HUES64 (cell line): ENCODE data around the gene TRAP1.

ENCODE experiments used
- H3K27ac ChIP-seq: 2 replicates; pipeline ENCODE4 v1.7.0; 2013; ENCODE audit warnings: low read depth, low read length, inconsistent platforms
- H3K27me3 ChIP-seq: 2 replicates; pipeline ENCODE4 v1.6.1; 2013; ENCODE audit warnings: mild to moderate bottlenecking, low read length; ENCODE audit not compliant: insufficient read depth
- H3K36me3 ChIP-seq: 2 replicates; pipeline ENCODE4 v1.6.1; 2013; ENCODE audit warnings: mild to moderate bottlenecking, low read length; ENCODE audit not compliant: insufficient read depth
- H3K4me1 ChIP-seq: 2 replicates; pipeline ENCODE4 v1.6.1; 2013; ENCODE audit warnings: mild to moderate bottlenecking, low read length, moderate library complexity; ENCODE audit not compliant: insufficient read depth
- H3K4me3 ChIP-seq: 2 replicates; pipeline ENCODE4 v1.5.1; 2013; ENCODE audit warnings: mild to moderate bottlenecking, low read length, moderate library complexity
- H3K9ac ChIP-seq: 2 replicates; pipeline ENCODE4 v1.6.1; 2013; ENCODE audit warnings: mild to moderate bottlenecking, low read depth, low read length
- H3K9me3 ChIP-seq: 2 replicates; pipeline ENCODE4 v1.6.1; 2013; ENCODE audit warnings: low read depth, low read length; ENCODE audit not compliant: insufficient read depth
- WGBS: fragments of 150-250, 120-280 bp; methylation state at CpG from one replicate; pipeline ENCODE4 v1.1.7; 2013; ENCODE audit warnings: missing lambda C conversion rate; 5-methylcytosine and 5-hydroxymethylcytosine counted together

The TRAP1 gene

GRCh38 chr16:3752984-3753383 is 35.7 kb upstream of the TRAP1 start:
- Histone ChIP-seq H3K27me3 (no peaks in the 10 kb centered on the region), H3K9me3 (no peaks in the 10 kb centered on the region), H3K4me1 (no peaks in the 10 kb centered on the region), H3K36me3 (peaks cover 76% of the 10 kb centered on the region), H3K4me3 (no peak overlapping the region), H3K9ac (no peak overlapping the region), H3K27ac (no peak overlapping the region)
- 97% methylated on average over 15 of the region's 15 CpGs for WGBS

DNA sequence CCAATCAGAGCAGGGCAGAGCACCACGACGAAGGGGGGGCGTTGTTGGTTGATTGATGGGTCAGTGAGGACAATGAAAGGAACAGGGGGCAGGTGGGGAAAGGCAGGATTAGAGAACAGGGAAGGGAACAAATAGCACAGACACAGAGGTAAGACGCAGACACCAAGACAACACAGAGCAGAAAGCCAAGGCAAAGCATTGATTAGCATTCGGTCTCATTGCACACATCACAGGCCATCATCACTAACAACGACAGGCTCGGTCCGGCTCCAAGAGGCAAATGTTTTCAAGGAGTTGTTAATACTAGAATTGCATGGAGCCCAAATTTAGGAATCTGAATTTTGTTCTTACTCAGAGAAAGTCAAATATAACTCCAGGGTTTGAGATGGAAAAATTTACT is 34.6 kb upstream of the TRAP1 start:
- peaks cover 71% of the 10 kb centered on the region for H3K36me3 ChIP-seq
- 97% methylated on average over 8 of the region's 8 CpGs for WGBS
- H3K4me3 ChIP-seq: no peak overlapping the region
- no peaks in the 10 kb centered on the region for H3K4me1 ChIP-seq
- H3K27me3 ChIP-seq: no peaks in the 10 kb centered on the region
- no peaks in the 10 kb centered on the region for H3K9me3 ChIP-seq
- H3K9ac ChIP-seq: no peak overlapping the region
- no peak overlapping the region for H3K27ac ChIP-seq

DNA sequence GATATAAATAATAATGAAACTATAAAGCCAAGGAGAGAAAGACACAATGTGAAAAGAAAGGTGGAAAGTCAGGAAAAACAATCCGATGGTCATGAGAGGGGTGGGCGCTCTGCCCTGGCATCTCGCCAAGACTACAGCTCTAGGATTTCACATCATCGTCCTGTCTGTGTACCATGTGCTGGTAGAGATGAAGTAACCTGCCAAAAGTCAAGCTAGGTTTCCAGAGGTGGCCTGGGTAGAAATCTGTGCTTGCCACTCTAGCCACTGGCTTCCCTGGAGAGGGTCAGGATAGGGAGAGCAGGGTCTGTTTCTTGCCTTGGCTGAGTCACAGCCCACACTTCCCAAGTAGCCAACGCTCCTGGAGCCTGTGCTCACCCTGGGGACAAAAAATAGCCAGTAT is 31.0 kb upstream of the TRAP1 start:
- WGBS: 95% methylated on average over 5 of the region's 5 CpGs
- peaks cover 73% of the 10 kb centered on the region for H3K36me3 ChIP-seq

DNA sequence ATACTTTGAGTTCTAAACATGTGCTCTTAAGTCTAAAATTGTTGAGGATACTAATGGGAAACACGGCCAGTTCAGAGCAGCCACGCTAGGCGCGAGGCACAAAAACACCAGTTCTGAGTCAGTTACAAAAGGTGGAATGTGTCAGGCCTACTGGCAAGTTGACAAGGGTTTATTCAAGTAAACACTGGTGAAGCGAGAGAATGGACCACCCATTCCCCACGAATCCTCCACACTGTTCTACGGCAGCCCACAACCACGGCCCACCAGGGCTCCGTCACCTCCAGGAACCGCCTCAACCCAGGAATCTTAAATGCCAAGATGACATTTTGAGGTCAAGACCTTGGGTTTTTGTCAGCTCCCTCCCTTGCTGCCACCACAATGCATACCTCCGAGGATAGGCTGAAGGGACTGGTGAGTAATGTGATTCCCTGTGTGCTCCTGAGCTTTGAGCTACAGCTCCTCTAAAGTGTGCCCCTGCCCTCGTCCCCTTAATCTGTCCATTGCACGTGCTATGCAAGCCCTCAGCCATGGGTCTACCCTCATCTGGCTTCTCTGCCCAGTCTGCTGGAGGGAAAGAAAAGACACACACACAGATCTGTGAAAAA is 28.5 kb upstream of the TRAP1 start:
- 88% methylated on average over 13 of the region's 13 CpGs for WGBS
- H3K9ac ChIP-seq: no peak overlapping the region
- H3K27me3 ChIP-seq: no peaks in the 10 kb centered on the region
- no peaks in the 10 kb centered on the region for H3K9me3 ChIP-seq
- peaks cover 77% of the 10 kb centered on the region for H3K36me3 ChIP-seq
- H3K4me3 ChIP-seq: no peak overlapping the region
- H3K4me1 ChIP-seq: no peaks in the 10 kb centered on the region
- H3K27ac ChIP-seq: no peak overlapping the region

More for the DNA sequence above, 31.0 kb upstream of the TRAP1 start:
- Histone ChIP-seq H3K27ac (no peak overlapping the region), H3K4me1 (no peaks in the 10 kb centered on the region), H3K9me3 (no peaks in the 10 kb centered on the region), H3K9ac (no peak overlapping the region), H3K27me3 (no peaks in the 10 kb centered on the region), H3K4me3 (no peak overlapping the region)

GRCh38 chr16:3744018-3744417 is 26.7 kb upstream of the TRAP1 start:
- 97% methylated on average over 7 of the region's 7 CpGs for WGBS

DNA sequence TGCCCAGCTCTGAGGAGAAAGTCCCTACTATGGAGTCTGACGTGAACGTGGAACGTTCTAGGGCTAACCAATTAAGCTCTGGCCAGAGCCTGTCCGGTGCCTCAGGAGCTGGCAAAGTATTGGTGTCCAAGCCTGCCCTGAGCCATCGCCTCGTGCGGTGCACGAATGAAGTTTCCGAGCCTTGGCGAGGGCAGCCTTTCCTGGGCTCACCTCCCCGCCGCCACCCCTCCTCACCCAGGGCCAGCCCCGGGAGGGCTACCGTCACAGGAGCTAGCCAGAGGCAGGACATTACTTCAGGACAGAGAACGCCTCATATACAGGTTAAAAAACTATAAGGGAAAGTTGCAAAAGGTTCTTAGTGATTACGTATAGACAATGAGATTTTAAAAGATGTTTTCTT is 23.6 kb upstream of the TRAP1 start:
- WGBS: 95% methylated on average over 16 of the region's 16 CpGs
- no peaks in the 10 kb centered on the region for H3K9me3 ChIP-seq
- H3K36me3 ChIP-seq: peaks cover 90% of the 10 kb centered on the region

More at GRCh38 chr16:3744018-3744417, 26.7 kb upstream of the TRAP1 start:
- Histone ChIP-seq H3K27ac (no peak overlapping the region), H3K36me3 (peaks cover 82% of the 10 kb centered on the region), H3K4me3 (no peak overlapping the region), H3K9me3 (no peaks in the 10 kb centered on the region), H3K27me3 (no peaks in the 10 kb centered on the region), H3K9ac (no peak overlapping the region), H3K4me1 (no peaks in the 10 kb centered on the region)

GRCh38 chr16:3740186-3740585 is 22.9 kb upstream of the TRAP1 start:
- Histone ChIP-seq H3K4me3 (no peak overlapping the region), H3K9ac (no peak overlapping the region), H3K4me1 (peaks cover 6% of the 10 kb centered on the region; the same call in 1 of the 2 replicates), H3K36me3 (peaks cover 90% of the 10 kb centered on the region), H3K27ac (no peak overlapping the region), H3K9me3 (no peaks in the 10 kb centered on the region), H3K27me3 (no peaks in the 10 kb centered on the region)
- whole genome bisulfite sequencing: 96% methylated on average over 14 of the region's 14 CpGs

More for the DNA sequence above, 23.6 kb upstream of the TRAP1 start:
- H3K27ac ChIP-seq: no peak overlapping the region
- no peak overlapping the region for H3K9ac ChIP-seq
- peaks cover 6% of the 10 kb centered on the region; the same call in 1 of the 2 replicates for H3K4me1 ChIP-seq
- H3K27me3 ChIP-seq: no peaks in the 10 kb centered on the region
- no peak overlapping the region for H3K4me3 ChIP-seq

GRCh38 chr16:3739636-3740035 is 22.3 kb upstream of the TRAP1 start:
- WGBS: 95% methylated on average over 9 of the region's 9 CpGs
- H3K9ac ChIP-seq: no peak overlapping the region
- no peaks in the 10 kb centered on the region for H3K9me3 ChIP-seq
- peaks cover 90% of the 10 kb centered on the region for H3K36me3 ChIP-seq
- no peaks in the 10 kb centered on the region for H3K27me3 ChIP-seq
- peaks cover 6% of the 10 kb centered on the region; the same call in 1 of the 2 replicates for H3K4me1 ChIP-seq
- H3K4me3 ChIP-seq: no peak overlapping the region
- H3K27ac ChIP-seq: no peak overlapping the region

- no peak overlapping the region for H3K4me3 ChIP-seq
- H3K27me3 ChIP-seq: no peaks in the 10 kb centered on the region
- peaks cover 91% of the 10 kb centered on the region for H3K36me3 ChIP-seq
- no peak overlapping the region for H3K27ac ChIP-seq
- WGBS: 99% methylated on average over 8 of the region's 8 CpGs
- peaks cover 6% of the 10 kb centered on the region; the same call in 1 of the 2 replicates for H3K4me1 ChIP-seq
- H3K9me3 ChIP-seq: no peaks in the 10 kb centered on the region
- H3K9ac ChIP-seq: no peak overlapping the region
Measured at GRCh38 chr16:3738541-3738940, 21.2 kb upstream of the TRAP1 start.

- Histone ChIP-seq H3K4me3 (no peak overlapping the region), H3K9ac (no peak overlapping the region), H3K27ac (no peak overlapping the region), H3K4me1 (peaks cover 6% of the 10 kb centered on the region; the same call in 1 of the 2 replicates), H3K27me3 (no peaks in the 10 kb centered on the region), H3K36me3 (peaks cover 90% of the 10 kb centered on the region), H3K9me3 (no peaks in the 10 kb centered on the region)
- 94% methylated on average over 5 of the region's 5 CpGs for WGBS
Measured at GRCh38 chr16:3738128-3738527, 20.8 kb upstream of the TRAP1 start.

DNA sequence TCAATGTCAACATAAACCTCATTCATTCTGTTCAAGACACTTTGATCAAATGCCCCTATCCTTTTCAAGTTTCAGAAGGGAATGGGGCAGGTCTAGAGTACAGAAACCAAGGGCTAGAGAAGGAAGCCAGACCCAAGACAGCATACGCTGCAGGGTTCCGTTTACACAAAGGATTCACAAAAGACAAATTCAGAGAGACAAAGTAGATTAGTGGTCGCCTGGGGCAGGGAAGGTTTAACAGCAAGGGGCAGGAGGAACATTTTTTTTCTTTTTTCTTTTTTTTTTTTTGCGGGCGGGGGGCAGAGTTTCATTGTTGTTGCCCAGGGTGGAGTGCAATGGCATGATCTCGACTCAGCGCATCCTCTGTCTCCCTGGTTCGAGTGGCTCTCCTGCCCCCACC is 19.9 kb upstream of the TRAP1 start:
- WGBS: 72% methylated on average over 8 of the region's 8 CpGs
- H3K36me3 ChIP-seq: peaks cover 86% of the 10 kb centered on the region
- H3K9ac ChIP-seq: no peak overlapping the region
- H3K4me1 ChIP-seq: peaks cover 6% of the 10 kb centered on the region; the same call in 1 of the 2 replicates
- no peak overlapping the region for H3K27ac ChIP-seq
- no peaks in the 10 kb centered on the region for H3K9me3 ChIP-seq
- H3K27me3 ChIP-seq: no peaks in the 10 kb centered on the region
- no peak overlapping the region for H3K4me3 ChIP-seq

DNA sequence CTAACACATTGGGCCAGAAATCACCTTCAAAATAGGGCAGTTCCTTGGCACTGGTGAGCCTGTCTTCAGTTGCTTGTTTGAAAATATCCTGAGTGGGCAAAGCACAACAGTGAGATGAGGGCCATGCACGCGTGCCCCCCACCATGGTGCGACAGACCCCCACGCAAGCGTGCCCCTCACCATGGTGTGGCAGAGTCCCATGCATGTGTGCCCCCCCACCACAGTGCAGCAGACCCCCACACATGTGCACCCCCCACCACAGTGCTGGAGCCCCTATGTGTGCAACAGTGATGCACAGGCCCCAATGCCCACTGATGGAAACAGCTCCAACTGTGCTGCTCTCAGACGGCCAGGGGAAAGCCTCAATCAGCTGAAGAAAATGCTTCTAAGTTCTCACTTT is 18.8 kb upstream of the TRAP1 start:
- H3K9me3 ChIP-seq: no peaks in the 10 kb centered on the region
- H3K27ac ChIP-seq: no peak overlapping the region
- H3K36me3 ChIP-seq: peaks cover 88% of the 10 kb centered on the region
- peaks cover 6% of the 10 kb centered on the region; the same call in 1 of the 2 replicates for H3K4me1 ChIP-seq
- H3K27me3 ChIP-seq: no peaks in the 10 kb centered on the region
- no peak overlapping the region for H3K9ac ChIP-seq
- WGBS: 96% methylated on average over 6 of the region's 6 CpGs
- H3K4me3 ChIP-seq: no peak overlapping the region
